Stomach smooth muscle (tissue), 2 donors: ENCODE measurements around the gene TAF1B.

ENCODE experiments used
- H3K27ac ChIP-seq: one replicate; pipeline ENCODE4 v1.7.0; 2013; ENCODE audit warnings: mild to moderate bottlenecking, low read length, inconsistent platforms
- H3K27me3 ChIP-seq, 2 donors: one replicate each; pipeline ENCODE4 v1.7.0; 2013; ENCODE audit warnings: low read length in 2 of 2; ENCODE audit not compliant: insufficient read depth in 2 of 2, control insufficient read depth in 1 of 2
- H3K36me3 ChIP-seq, 2 donors: one replicate each; pipeline ENCODE4 v1.7.0; 2013; ENCODE audit warnings: low read length in 2 of 2; ENCODE audit not compliant: control insufficient read depth in 2 of 2, insufficient read depth in 2 of 2
- H3K4me1 ChIP-seq: one replicate; pipeline ENCODE4 v1.7.0; 2013; ENCODE audit warnings: low read length; ENCODE audit not compliant: control insufficient read depth, insufficient read depth
- H3K4me3 ChIP-seq, 2 donors: one replicate each; pipeline ENCODE4 v1.7.0; 2013; ENCODE audit warnings: low read length in 2 of 2
- H3K9ac ChIP-seq, 2 donors: one replicate each; pipeline ENCODE4 v1.7.0; 2013; ENCODE audit warnings: low read length in 2 of 2, mild to moderate bottlenecking in 1 of 2
- H3K9me3 ChIP-seq, 2 donors: one replicate each; pipeline ENCODE4 v1.7.0; 2013; ENCODE audit warnings: low read length in 2 of 2; ENCODE audit not compliant: control insufficient read depth in 2 of 2
- donor health status: healthy.
- donor health status: Pancreatic carcinoma.

TAF1B gene

GRCh38 chr2:9968553-9969497, 125.6 kb downstream of the TAF1B start:
- no peak overlapping the region for H3K27ac ChIP-seq

GRCh38 chr2:9970200-9971044, 127.1 kb downstream of the TAF1B start:
- H3K36me3 ChIP-seq, result no peaks in the 10 kb centered on the region
- H3K4me1 ChIP-seq, result peaks cover 10% of the 10 kb centered on the region
- H3K27me3 ChIP-seq, result no peaks in the 10 kb centered on the region
- no peaks in the 10 kb centered on the region for H3K9me3 ChIP-seq
- H3K9ac ChIP-seq, result no peak overlapping the region
- no peak overlapping the region for H3K27ac ChIP-seq
- H3K4me3 ChIP-seq, result no peak overlapping the region

More at GRCh38 chr2:9968553-9969497, 125.6 kb downstream of the TAF1B start:
- Histone ChIP-seq H3K4me3 (no peak overlapping the region), H3K4me1 (peaks cover 4% of the 10 kb centered on the region), H3K27me3 (no peaks in the 10 kb centered on the region), H3K9me3 (no peaks in the 10 kb centered on the region), H3K9ac (no peak overlapping the region), H3K36me3 (no peaks in the 10 kb centered on the region)

GRCh38 chr2:9971105-9971818, 128.0 kb downstream of the TAF1B start:
- H3K9me3 ChIP-seq, result no peaks in the 10 kb centered on the region
- H3K9ac ChIP-seq, result no peak overlapping the region
- no peaks in the 10 kb centered on the region for H3K36me3 ChIP-seq
- H3K4me1 ChIP-seq, result peaks cover 18% of the 10 kb centered on the region
- H3K27me3 ChIP-seq, result no peaks in the 10 kb centered on the region
- no peak overlapping the region for H3K4me3 ChIP-seq
- no peak overlapping the region for H3K27ac ChIP-seq

GRCh38 chr2:9971890-9972289, 128.6 kb downstream of the TAF1B start:
- Histone ChIP-seq H3K27me3 (no peaks in the 10 kb centered on the region), H3K9me3 (no peaks in the 10 kb centered on the region), H3K4me3 (no peak overlapping the region), H3K4me1 (peaks cover 22% of the 10 kb centered on the region), H3K9ac (no peak overlapping the region), H3K27ac (no peak overlapping the region), H3K36me3 (no peaks in the 10 kb centered on the region)

GRCh38 chr2:9972621-9973479, 129.6 kb downstream of the TAF1B start:
- H3K4me1 ChIP-seq, result peaks cover 22% of the 10 kb centered on the region
- no peak overlapping the region for H3K27ac ChIP-seq
- H3K4me3 ChIP-seq, result no peak overlapping the region
- no peaks in the 10 kb centered on the region for H3K27me3 ChIP-seq
- H3K9me3 ChIP-seq, result no peaks in the 10 kb centered on the region
- H3K36me3 ChIP-seq, result no peaks in the 10 kb centered on the region
- no peak overlapping the region for H3K9ac ChIP-seq

- Histone ChIP-seq H3K27me3 (no peaks in the 10 kb centered on the region), H3K9ac (no peak overlapping the region), H3K4me1 (peaks cover 22% of the 10 kb centered on the region), H3K36me3 (no peaks in the 10 kb centered on the region), H3K9me3 (no peaks in the 10 kb centered on the region), H3K4me3 (no peak overlapping the region), H3K27ac (no peak overlapping the region)
Observed at GRCh38 chr2:9973690-9974089, 130.4 kb downstream of the TAF1B start.

- H3K9ac ChIP-seq, result no peak overlapping the region
- H3K4me3 ChIP-seq, result no peak overlapping the region
- no peak overlapping the region for H3K27ac ChIP-seq
- H3K36me3 ChIP-seq, result no peaks in the 10 kb centered on the region
- H3K4me1 ChIP-seq, result peaks cover 22% of the 10 kb centered on the region
- no peaks in the 10 kb centered on the region for H3K9me3 ChIP-seq
- no peaks in the 10 kb centered on the region for H3K27me3 ChIP-seq
Observed at GRCh38 chr2:9974343-9974742, 131.1 kb downstream of the TAF1B start.

GRCh38 chr2:9975328-9975727, 132.1 kb downstream of the TAF1B start:
- no peaks in the 10 kb centered on the region for H3K9me3 ChIP-seq
- peaks cover 22% of the 10 kb centered on the region for H3K4me1 ChIP-seq
- H3K4me3 ChIP-seq, result no peak overlapping the region
- no peaks in the 10 kb centered on the region for H3K27me3 ChIP-seq
- no peak overlapping the region for H3K9ac ChIP-seq
- peak overlapping the region; percentile 31 for H3K27ac ChIP-seq
- no peaks in the 10 kb centered on the region for H3K36me3 ChIP-seq

GRCh38 chr2:9975805-9976447, 132.7 kb downstream of the TAF1B start:
- Histone ChIP-seq H3K4me1 (peaks cover 22% of the 10 kb centered on the region), H3K9me3 (no peaks in the 10 kb centered on the region), H3K36me3 (no peaks in the 10 kb centered on the region), H3K4me3 (peak overlapping the region in 1 of 2 donors; percentile 22), H3K27ac (peak overlapping the region; percentile 55), H3K27me3 (no peaks in the 10 kb centered on the region), H3K9ac (no peak overlapping the region)
